Astrocyte (in vitro differentiated cells and primary cell): ENCODE results near the gene GNAQ.

Experiments
- EZH2 ChIP-seq: IDR thresholded peaks from 2 replicates; pipeline ENCODE4 v1.6.1; 2012; ENCODE audit warnings: mild to moderate bottlenecking, low read length, inconsistent platforms; ENCODE audit not compliant: insufficient read depth
- TF ChIP-seq, protein P1 (sequence below): IDR thresholded peaks from 2 replicates; pipeline ENCODE4 v1.5.1; 2011; ENCODE audit warnings: low read depth, mild to moderate bottlenecking, inconsistent platforms, low read length, moderate library complexity; ENCODE audit not compliant: insufficient read depth

DNA sequence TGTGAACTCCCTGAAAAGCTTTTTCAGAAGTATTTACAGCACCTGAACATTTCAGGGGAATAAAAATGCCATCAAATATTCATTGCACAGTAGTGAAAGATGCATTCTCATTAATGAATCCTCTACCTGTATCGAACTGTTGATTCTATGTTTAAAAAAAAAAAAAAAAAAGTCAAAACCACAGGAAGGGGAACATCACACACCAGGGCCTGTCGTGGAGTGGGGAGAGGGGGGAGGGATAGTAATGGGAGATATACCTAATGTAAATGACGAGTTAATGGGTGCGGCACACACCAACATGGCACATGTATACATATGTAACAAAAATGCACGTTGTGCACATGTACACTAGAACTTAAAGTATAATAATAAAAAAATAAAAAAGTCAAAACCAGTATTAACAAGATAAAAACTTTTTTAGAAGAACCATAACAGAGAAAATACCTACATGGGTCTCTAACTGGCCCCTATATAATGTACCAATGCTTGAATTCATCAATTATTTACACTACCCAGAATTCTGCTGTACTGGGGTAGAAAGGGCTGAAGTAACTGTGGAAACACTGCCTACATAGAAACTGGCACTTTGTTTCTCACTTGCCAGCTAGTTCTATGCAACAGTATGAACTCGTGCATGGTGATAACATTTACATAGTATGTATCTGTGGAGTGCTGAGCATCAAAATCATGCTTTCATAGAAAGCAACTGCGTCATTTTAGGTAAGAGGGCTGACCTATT lies 48.9 kb downstream of the GNAQ start:
- TF ChIP-seq, protein P1, sequence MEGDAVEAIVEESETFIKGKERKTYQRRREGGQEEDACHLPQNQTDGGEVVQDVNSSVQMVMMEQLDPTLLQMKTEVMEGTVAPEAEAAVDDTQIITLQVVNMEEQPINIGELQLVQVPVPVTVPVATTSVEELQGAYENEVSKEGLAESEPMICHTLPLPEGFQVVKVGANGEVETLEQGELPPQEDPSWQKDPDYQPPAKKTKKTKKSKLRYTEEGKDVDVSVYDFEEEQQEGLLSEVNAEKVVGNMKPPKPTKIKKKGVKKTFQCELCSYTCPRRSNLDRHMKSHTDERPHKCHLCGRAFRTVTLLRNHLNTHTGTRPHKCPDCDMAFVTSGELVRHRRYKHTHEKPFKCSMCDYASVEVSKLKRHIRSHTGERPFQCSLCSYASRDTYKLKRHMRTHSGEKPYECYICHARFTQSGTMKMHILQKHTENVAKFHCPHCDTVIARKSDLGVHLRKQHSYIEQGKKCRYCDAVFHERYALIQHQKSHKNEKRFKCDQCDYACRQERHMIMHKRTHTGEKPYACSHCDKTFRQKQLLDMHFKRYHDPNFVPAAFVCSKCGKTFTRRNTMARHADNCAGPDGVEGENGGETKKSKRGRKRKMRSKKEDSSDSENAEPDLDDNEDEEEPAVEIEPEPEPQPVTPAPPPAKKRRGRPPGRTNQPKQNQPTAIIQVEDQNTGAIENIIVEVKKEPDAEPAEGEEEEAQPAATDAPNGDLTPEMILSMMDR: no peak
- TF ChIP-seq EZH2: no peak
